A673 (cell line): ENCODE results near the gene PRKAG2.

Experiments
- EZH2 ChIP-seq: fragments of 200-600 bp; sonication (generic); IDR thresholded peaks from 2 replicates; pipeline ENCODE4 v1.6.1; 2017; ENCODE audit warnings: borderline replicate concordance, low read depth, mild to moderate bottlenecking, mixed read lengths, antibody characterized with exemption, low read length; ENCODE audit not compliant: poor library complexity, severe bottlenecking
- TF ChIP-seq, protein P1 (sequence below): fragments of 300-800, 200-600 bp; sonication (generic); conservative IDR thresholded peaks from 2 replicates; pipeline ENCODE4 v1.5.1; 2017; ENCODE audit warnings: low read depth, mild to moderate bottlenecking, antibody characterized with exemption, low read length, moderate library complexity, mixed read lengths

DNA sequence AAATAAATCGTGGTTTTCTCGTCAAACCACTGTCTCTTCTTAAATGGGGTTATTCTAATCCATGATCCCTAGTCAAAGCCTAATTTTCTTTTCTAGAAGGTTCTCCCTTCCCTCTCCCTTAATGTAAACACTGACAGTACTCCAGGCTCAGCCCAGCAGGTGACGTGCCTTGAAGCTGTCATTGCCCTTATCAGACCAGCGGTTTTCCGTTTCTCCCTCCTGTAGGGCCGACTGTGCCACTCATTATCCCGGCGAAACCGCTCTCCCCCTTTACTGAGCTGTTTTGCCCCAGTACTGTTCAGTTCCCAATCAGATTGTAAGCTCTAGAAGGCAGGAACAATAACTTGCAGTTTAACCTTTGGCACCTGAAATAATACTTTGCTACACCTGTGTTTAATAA lies 203.7 kb downstream of the PRKAG2 start:
- TF ChIP-seq, protein P1, sequence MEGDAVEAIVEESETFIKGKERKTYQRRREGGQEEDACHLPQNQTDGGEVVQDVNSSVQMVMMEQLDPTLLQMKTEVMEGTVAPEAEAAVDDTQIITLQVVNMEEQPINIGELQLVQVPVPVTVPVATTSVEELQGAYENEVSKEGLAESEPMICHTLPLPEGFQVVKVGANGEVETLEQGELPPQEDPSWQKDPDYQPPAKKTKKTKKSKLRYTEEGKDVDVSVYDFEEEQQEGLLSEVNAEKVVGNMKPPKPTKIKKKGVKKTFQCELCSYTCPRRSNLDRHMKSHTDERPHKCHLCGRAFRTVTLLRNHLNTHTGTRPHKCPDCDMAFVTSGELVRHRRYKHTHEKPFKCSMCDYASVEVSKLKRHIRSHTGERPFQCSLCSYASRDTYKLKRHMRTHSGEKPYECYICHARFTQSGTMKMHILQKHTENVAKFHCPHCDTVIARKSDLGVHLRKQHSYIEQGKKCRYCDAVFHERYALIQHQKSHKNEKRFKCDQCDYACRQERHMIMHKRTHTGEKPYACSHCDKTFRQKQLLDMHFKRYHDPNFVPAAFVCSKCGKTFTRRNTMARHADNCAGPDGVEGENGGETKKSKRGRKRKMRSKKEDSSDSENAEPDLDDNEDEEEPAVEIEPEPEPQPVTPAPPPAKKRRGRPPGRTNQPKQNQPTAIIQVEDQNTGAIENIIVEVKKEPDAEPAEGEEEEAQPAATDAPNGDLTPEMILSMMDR = no peak
- no peak for TF ChIP-seq EZH2
